Left renal cortex interstitium (tissue), 4 donors: ENCODE data around the gene WFDC6. TPM values are rescaled to one million over a fixed set of nuclear protein-coding genes. Genes with fewer than 3 reads are reported as not detected.

ENCODE experiments used
- polyA plus RNA-seq, 4 donors: library from polyadenylated mRNA; unstranded; fragments of 120-200 nt; gene quantifications; one replicate each; pipeline ENCODE4 v1.2.1, GENCODE V29; 2013; ENCODE audit not compliant: insufficient read length in 4 of 4

The WFDC6 gene
- polyA plus RNA-seq, 4 donors = not detected

Other genes with a start within 250 kb of the WFDC6 start
- gene RBPJL, start 232.6 kb downstream of the WFDC6 start, polyA plus RNA-seq = not detected
- gene MATN4, start 231.2 kb downstream of the WFDC6 start, polyA plus RNA-seq = under 1 TPM; 0.19 to 0.52 (median 0.31) TPM
- 100 to 1,000 TPM; 152 to 172 (median 165) TPM for gene SDC4, start 191.1 kb downstream of the WFDC6 start, polyA plus RNA-seq
- 10 to 100 TPM; 29.0 to 35.9 (median 34.5) TPM for gene SYS1, start 176.3 kb downstream of the WFDC6 start, polyA plus RNA-seq
- 1 to 10 TPM in 2 of 4 donors, under 1 TPM in 2; 0.97 to 2.2 (median 1.5) TPM for gene TP53TG5, start 161.2 kb downstream of the WFDC6 start, polyA plus RNA-seq
- 10 to 100 TPM; 21.9 to 26.2 (median 24.5) TPM for gene DBNDD2, start 131.2 kb downstream of the WFDC6 start, polyA plus RNA-seq
- gene PIGT, start 123.3 kb downstream of the WFDC6 start, polyA plus RNA-seq = 100 to 1,000 TPM in 2 of 4 donors, 10 to 100 TPM in 2; 91.4 to 116 (median 102) TPM
- gene WFDC2, start 69.7 kb downstream of the WFDC6 start, polyA plus RNA-seq = 100 to 1,000 TPM; 156 to 270 (median 212) TPM
- not detected for gene SPINT3, start 23.9 kb downstream of the WFDC6 start, polyA plus RNA-seq
- gene EPPIN, start 7.9 kb upstream of the WFDC6 start, polyA plus RNA-seq = under 1 TPM; 0.08 to 0.65 (median 0.31) TPM
- gene WFDC8, start 39.8 kb upstream of the WFDC6 start, polyA plus RNA-seq = under 1 TPM in 1 of 4 donors, not detected in 3; 0.27 TPM
- gene WFDC10A, start 90.3 kb upstream of the WFDC6 start, polyA plus RNA-seq = not detected
- gene WFDC9, start 91.8 kb upstream of the WFDC6 start, polyA plus RNA-seq = not detected
- under 1 TPM in 1 of 4 donors, not detected in 3; 0.27 TPM for gene WFDC11, start 130.8 kb upstream of the WFDC6 start, polyA plus RNA-seq
- gene WFDC13, start 162.6 kb upstream of the WFDC6 start, polyA plus RNA-seq = not detected
- gene WFDC10B, start 165.5 kb upstream of the WFDC6 start, polyA plus RNA-seq = not detected
- gene SPINT4, start 182.9 kb upstream of the WFDC6 start, polyA plus RNA-seq = not detected